Transverse colon (tissue), 3 donors: ENCODE measurements around the gene ZNF236.

Source experiments
- EP300 ChIP-seq: sonication (generic); formaldehyde crosslinking; IDR thresholded peaks from one replicate; pipeline ENCODE4 v1.6.1; 2017; ENCODE audit warnings: antibody characterized with exemption, low read depth
- TF ChIP-seq, protein P1 (sequence below), 5 experiments: fragments of 200-600 bp in 3 of 5; fragments of 450-650 bp in 2 of 5; sonication (generic) in 3 of 5; IDR thresholded peaks; 1 replicate in 2 of 5; 2 replicates in 3 of 5; pipeline ENCODE4 v1.5.1; 2016 to 2017; ENCODE audit warnings: antibody characterized with exemption in 5 of 5, inconsistent platforms in 3 of 5, mild to moderate bottlenecking in 2 of 5, moderate library complexity in 1 of 5

DNA sequence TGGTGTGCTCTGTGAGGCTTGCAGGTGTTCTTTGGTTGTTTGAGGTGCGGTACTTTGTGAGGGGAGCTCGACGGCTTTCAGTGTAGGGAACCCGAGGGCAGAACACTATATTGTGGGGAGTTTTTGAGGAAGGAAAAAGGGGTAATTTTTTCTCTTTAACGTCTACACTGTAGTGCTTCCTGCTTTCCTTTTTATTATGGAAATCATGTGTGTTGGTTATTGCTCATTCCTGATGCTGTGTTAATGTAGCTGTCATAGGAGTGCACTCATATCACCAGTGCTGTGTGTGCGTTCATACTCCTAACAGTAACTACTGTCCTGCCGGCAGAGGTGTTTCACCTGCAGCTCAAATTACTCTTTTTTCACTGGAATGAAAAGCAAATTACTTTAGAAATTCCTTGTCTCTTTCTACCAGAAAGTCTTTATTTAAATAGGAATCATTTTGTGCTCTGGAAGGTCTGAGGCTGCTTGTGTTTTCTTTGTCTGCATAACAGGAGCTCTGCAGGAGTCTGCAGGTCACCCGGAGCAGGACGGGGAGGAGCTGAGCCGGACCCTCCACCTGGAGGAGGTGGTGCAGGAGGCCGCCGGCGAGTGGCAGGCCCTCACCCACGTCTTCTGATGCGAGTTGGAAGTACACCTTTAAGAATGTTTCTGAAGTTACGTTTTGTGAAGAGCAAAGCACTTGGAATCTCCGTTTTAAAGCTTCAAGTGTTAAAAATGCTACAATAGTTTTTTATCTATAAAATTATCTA lies 145.5 kb downstream of the ZNF236 start:
- TF ChIP-seq, protein P1, sequence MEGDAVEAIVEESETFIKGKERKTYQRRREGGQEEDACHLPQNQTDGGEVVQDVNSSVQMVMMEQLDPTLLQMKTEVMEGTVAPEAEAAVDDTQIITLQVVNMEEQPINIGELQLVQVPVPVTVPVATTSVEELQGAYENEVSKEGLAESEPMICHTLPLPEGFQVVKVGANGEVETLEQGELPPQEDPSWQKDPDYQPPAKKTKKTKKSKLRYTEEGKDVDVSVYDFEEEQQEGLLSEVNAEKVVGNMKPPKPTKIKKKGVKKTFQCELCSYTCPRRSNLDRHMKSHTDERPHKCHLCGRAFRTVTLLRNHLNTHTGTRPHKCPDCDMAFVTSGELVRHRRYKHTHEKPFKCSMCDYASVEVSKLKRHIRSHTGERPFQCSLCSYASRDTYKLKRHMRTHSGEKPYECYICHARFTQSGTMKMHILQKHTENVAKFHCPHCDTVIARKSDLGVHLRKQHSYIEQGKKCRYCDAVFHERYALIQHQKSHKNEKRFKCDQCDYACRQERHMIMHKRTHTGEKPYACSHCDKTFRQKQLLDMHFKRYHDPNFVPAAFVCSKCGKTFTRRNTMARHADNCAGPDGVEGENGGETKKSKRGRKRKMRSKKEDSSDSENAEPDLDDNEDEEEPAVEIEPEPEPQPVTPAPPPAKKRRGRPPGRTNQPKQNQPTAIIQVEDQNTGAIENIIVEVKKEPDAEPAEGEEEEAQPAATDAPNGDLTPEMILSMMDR (IDR thresholded peaks at IDR 0.05), result no peak
- TF ChIP-seq EP300, result no peak
